ENCODE measurements around the gene SYNPO2.

SYNPO2 gene

GRCh38 chr4:118967393-118967792 is 78.7 kb downstream of the SYNPO2 start:
- Histone ChIP-seq H3K9me3 (ENCODE audit: severe bottlenecking) (no peaks in the 10 kb centered on the region), H3K27ac (ENCODE audit: poor library complexity, severe bottlenecking) (no peak overlapping the region), H3K4me3 (ENCODE audit: severe bottlenecking) (no peak overlapping the region), H3K4me1 (ENCODE audit: insufficient read depth, poor library complexity, severe bottlenecking) (no peaks in the 10 kb centered on the region), H3K36me3 (ENCODE audit: low read depth) (no peaks in the 10 kb centered on the region), H3K27me3 (ENCODE audit: insufficient read depth, poor library complexity, severe bottlenecking) (no peaks in the 10 kb centered on the region)
- TF ChIP-seq, protein P1, sequence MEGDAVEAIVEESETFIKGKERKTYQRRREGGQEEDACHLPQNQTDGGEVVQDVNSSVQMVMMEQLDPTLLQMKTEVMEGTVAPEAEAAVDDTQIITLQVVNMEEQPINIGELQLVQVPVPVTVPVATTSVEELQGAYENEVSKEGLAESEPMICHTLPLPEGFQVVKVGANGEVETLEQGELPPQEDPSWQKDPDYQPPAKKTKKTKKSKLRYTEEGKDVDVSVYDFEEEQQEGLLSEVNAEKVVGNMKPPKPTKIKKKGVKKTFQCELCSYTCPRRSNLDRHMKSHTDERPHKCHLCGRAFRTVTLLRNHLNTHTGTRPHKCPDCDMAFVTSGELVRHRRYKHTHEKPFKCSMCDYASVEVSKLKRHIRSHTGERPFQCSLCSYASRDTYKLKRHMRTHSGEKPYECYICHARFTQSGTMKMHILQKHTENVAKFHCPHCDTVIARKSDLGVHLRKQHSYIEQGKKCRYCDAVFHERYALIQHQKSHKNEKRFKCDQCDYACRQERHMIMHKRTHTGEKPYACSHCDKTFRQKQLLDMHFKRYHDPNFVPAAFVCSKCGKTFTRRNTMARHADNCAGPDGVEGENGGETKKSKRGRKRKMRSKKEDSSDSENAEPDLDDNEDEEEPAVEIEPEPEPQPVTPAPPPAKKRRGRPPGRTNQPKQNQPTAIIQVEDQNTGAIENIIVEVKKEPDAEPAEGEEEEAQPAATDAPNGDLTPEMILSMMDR (IDR thresholded peaks at IDR 0.05; ENCODE audit: poor library complexity, severe bottlenecking) = no peak
- ATAC-seq (ENCODE audit: low read depth) (no peak), DNase-seq (ENCODE audit: low spot score) (no peak)

DNA sequence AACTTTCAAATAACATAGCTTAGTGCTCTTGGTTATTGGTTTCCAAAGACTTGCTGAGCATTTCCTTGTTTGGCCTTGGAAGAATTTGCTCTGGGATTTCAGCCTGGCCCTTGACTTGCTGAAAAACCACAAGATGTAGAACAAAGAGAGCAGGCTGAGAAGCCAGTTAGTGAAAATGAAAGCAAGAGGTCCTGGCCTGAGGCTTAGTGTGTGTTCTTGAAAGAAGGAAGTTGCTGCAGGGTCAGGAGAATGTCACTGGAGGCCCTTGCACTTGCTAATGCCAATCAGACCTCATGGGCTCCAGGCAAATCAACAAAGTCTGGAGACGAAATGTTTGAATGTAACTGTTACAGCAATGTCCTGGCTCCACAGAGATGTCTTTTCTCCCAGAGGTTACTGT is 79.4 kb downstream of the SYNPO2 start:
- H3K4me3 ChIP-seq (ENCODE audit: severe bottlenecking) = no peak overlapping the region
- H3K27me3 ChIP-seq (ENCODE audit: insufficient read depth, poor library complexity, severe bottlenecking) = no peaks in the 10 kb centered on the region
- DNase-seq (ENCODE audit: low spot score) = no peak
- no peaks in the 10 kb centered on the region for H3K9me3 ChIP-seq (ENCODE audit: severe bottlenecking)
- no peak overlapping the region for H3K27ac ChIP-seq (ENCODE audit: poor library complexity, severe bottlenecking)
- no peaks in the 10 kb centered on the region for H3K4me1 ChIP-seq (ENCODE audit: insufficient read depth, poor library complexity, severe bottlenecking)
- no peaks in the 10 kb centered on the region for H3K36me3 ChIP-seq (ENCODE audit: low read depth)
- TF ChIP-seq, protein P1 (IDR thresholded peaks at IDR 0.05; ENCODE audit: poor library complexity, severe bottlenecking) = no peak
- ATAC-seq (ENCODE audit: low read depth) = 0 out of 3 replicates have a peak, but pooled peaks have one; percentile 26

GRCh38 chr4:118968813-118969212 is 80.2 kb downstream of the SYNPO2 start:
- Histone ChIP-seq H3K36me3 (ENCODE audit: low read depth) (no peaks in the 10 kb centered on the region), H3K27me3 (ENCODE audit: insufficient read depth, poor library complexity, severe bottlenecking) (no peaks in the 10 kb centered on the region), H3K9me3 (ENCODE audit: severe bottlenecking) (no peaks in the 10 kb centered on the region), H3K4me1 (ENCODE audit: insufficient read depth, poor library complexity, severe bottlenecking) (no peaks in the 10 kb centered on the region), H3K27ac (ENCODE audit: poor library complexity, severe bottlenecking) (no peak overlapping the region), H3K4me3 (ENCODE audit: severe bottlenecking) (no peak overlapping the region)
- ATAC-seq (ENCODE audit: low read depth) = peak; percentile 20; the same call in 2 of the 3 replicates
- TF ChIP-seq, protein P1 (IDR thresholded peaks at IDR 0.05; ENCODE audit: poor library complexity, severe bottlenecking) = no peak
- DNase-seq (ENCODE audit: low spot score) = no peak

GRCh38 chr4:118969359-118969758 is 80.7 kb downstream of the SYNPO2 start:
- no peaks in the 10 kb centered on the region for H3K27me3 ChIP-seq (ENCODE audit: insufficient read depth, poor library complexity, severe bottlenecking)
- H3K36me3 ChIP-seq (ENCODE audit: low read depth) = no peaks in the 10 kb centered on the region
- no peak overlapping the region for H3K27ac ChIP-seq (ENCODE audit: poor library complexity, severe bottlenecking)
- H3K4me3 ChIP-seq (ENCODE audit: severe bottlenecking) = no peak overlapping the region
- ATAC-seq (ENCODE audit: low read depth) = peak; percentile 92
- TF ChIP-seq, protein P1 (IDR thresholded peaks at IDR 0.05; ENCODE audit: poor library complexity, severe bottlenecking) = peak; percentile 86
- no peaks in the 10 kb centered on the region for H3K4me1 ChIP-seq (ENCODE audit: insufficient read depth, poor library complexity, severe bottlenecking)
- DNase-seq (ENCODE audit: low spot score) = no peak
- no peaks in the 10 kb centered on the region for H3K9me3 ChIP-seq (ENCODE audit: severe bottlenecking)

DNA sequence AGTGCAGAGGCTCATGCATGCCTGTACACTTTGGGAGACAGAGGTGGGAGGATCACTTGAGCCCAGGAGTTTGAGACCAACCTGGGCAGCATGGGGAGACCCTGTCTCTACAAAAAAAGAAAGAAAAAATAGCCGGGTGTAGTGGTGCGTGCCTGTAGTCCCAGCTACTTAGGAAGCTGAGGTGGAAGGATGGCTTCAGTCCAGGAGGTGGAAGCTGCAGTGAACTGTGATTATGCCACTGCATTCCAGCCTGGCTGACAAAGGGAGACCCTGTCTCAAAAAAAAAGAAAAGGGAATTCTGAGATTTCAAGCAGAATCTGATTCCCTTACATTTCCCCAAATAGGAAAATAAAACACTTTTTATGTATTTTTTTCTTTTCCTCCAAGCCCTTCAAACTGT is 83.5 kb downstream of the SYNPO2 start:
- no peak for DNase-seq (ENCODE audit: low spot score)

More for the DNA sequence above, 83.5 kb downstream of the SYNPO2 start:
- Histone ChIP-seq H3K27me3 (ENCODE audit: insufficient read depth, poor library complexity, severe bottlenecking) (no peaks in the 10 kb centered on the region), H3K36me3 (ENCODE audit: low read depth) (no peaks in the 10 kb centered on the region), H3K4me3 (ENCODE audit: severe bottlenecking) (no peak overlapping the region), H3K27ac (ENCODE audit: poor library complexity, severe bottlenecking) (no peak overlapping the region), H3K4me1 (ENCODE audit: insufficient read depth, poor library complexity, severe bottlenecking) (no peaks in the 10 kb centered on the region), H3K9me3 (ENCODE audit: severe bottlenecking) (no peaks in the 10 kb centered on the region)
- ATAC-seq (ENCODE audit: low read depth) = no peak
- TF ChIP-seq, protein P1 (IDR thresholded peaks at IDR 0.05; ENCODE audit: poor library complexity, severe bottlenecking) = no peak
